ENCODE data around the gene PSKH1.

The PSKH1 gene

DNA sequence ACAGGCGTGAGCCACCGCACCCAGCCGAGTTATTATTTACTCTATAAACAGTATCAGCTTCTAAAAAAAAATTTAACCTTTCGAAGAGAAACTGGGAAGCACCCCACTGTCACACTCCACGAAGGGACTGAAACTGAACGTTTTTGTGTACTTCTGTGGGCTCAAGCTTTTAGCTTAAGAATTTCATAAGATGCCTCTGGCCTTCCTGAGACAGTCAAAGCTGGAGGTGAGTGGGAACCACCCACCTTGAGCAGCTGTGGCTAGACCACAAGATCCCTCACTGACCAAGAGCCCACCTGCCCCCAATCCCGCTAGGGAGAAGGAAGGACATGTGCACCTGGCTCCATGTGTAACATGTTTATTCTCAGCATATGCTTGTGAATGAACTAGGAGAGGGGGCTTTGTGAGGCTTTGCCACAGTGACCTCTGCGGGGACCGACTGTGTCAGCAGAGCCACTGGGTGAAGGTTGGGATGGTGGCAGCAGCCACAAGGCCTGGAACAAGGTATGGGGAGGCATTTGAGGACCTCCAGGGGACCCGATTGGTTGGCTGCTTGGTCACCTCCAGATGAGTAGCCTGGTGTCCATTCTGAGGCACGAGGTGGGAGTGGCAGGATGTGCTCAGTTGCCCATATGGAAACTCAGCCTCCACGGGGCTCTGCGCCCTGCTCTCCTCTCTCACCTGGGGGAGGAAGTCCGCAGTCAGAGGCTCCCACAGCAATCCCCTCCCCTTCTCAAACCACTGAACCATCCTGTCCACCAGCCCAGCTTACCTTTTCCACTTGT is 82.5 kb downstream of the PSKH1 start:
- no peak for DNase-seq (ENCODE audit: extremely low read depth, low read depth)
- H3K4me3 ChIP-seq (replicated peaks; ENCODE audit: low read depth, low read length) = no peak overlapping the region
- TF ChIP-seq, protein P1, sequence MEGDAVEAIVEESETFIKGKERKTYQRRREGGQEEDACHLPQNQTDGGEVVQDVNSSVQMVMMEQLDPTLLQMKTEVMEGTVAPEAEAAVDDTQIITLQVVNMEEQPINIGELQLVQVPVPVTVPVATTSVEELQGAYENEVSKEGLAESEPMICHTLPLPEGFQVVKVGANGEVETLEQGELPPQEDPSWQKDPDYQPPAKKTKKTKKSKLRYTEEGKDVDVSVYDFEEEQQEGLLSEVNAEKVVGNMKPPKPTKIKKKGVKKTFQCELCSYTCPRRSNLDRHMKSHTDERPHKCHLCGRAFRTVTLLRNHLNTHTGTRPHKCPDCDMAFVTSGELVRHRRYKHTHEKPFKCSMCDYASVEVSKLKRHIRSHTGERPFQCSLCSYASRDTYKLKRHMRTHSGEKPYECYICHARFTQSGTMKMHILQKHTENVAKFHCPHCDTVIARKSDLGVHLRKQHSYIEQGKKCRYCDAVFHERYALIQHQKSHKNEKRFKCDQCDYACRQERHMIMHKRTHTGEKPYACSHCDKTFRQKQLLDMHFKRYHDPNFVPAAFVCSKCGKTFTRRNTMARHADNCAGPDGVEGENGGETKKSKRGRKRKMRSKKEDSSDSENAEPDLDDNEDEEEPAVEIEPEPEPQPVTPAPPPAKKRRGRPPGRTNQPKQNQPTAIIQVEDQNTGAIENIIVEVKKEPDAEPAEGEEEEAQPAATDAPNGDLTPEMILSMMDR (IDR thresholded peaks at IDR 0.05; ENCODE audit: low read depth, low read length, missing control alignments) = no peak

DNA sequence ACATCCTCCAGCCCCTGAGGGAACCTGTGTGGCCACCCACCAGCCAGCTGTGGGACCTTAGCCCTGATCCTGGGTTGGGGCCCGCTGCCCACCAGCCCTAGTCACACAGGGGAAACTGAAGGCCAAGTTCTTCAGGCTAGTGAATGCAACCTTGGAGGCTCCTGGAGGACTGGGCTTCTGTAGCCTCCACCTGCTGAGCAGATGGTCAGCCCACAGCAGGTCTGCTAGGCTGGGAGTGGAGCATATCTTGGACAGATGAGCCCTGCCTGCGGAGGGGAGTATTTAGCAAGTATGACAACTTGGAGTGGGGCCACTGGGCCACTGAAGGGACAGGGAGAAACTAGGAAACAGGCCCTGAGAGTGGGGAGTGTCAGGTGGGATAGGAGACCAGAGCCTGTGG is 83.2 kb downstream of the PSKH1 start:
- no peak overlapping the region for H3K4me3 ChIP-seq (replicated peaks; ENCODE audit: low read depth, low read length)
- TF ChIP-seq, protein P1 (IDR thresholded peaks at IDR 0.05; ENCODE audit: low read depth, low read length, missing control alignments) = no peak
- no peak for DNase-seq (ENCODE audit: extremely low read depth, low read depth)

DNA sequence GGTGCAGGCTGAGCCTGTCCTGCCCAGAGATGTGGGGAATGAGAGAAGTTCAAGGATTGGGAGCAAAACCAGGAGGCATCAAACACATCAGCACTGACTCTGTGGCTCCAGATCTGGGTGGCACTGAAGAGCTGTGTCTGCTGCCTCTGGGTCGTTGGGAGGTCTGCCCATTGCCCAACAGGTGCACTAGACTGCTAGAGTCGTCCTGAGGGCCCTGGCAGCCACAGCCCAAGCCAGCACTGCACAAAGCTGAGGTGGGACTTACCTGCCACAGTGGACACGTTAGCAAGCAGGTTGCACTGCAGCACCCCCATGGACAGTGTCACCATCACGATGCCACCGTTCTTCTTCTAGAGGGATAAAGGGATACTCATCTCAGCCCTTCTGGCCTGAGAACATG is 84.0 kb downstream of the PSKH1 start:
- no peak overlapping the region for H3K4me3 ChIP-seq (replicated peaks; ENCODE audit: low read depth, low read length)
- DNase-seq (ENCODE audit: extremely low read depth, low read depth) = no peak
- TF ChIP-seq, protein P1 (IDR thresholded peaks at IDR 0.05; ENCODE audit: low read depth, low read length, missing control alignments) = no peak

DNA sequence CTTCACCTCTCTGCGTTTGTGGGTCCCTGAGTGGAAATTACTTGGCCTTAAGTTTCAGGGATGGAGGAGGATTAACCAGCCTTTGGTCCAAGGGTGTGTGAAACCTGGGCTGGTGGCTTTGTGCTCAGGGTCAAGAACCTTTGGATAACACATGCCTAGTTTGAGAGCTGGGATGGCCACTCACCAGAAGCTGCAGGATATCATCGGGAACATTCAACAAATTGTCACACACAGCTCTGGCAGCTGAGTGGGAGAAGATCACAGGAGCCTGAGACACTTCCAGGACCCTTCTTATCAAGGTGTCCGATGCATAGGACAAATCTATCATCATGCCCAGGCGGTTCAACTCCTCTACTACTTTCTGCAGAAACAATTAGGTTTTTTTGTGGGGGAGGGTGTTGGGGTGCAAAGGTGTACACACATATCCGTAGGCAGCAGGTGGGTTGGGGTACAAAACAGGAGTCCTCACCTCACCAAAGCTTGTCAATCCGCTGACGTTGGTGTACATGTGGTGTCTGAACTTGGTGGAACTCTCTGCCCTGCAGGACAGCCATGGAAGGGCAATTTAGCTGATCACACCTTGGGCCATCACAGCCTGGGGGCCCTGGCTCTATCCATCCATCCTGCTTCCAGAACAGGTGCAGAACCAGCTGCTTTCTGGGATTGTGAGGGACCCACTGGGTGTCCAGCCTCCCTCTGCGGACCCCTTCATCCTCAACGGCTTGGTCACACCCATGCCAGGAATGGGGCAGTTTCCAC is 84.6 kb downstream of the PSKH1 start:
- no peak for DNase-seq (ENCODE audit: extremely low read depth, low read depth)
- TF ChIP-seq, protein P1 (IDR thresholded peaks at IDR 0.05; ENCODE audit: low read depth, low read length, missing control alignments) = no peak
- no peak overlapping the region for H3K4me3 ChIP-seq (replicated peaks; ENCODE audit: low read depth, low read length)
